GM04503 (cell line): ENCODE measurements around the gene THEM4.
A peak's percentile ranks its signal among the peaks of the same experiment; 100 is the strongest.

Source experiments
- DNase-seq: peaks from one replicate; pipeline ENCODE4 v3.0.0-alpha.2; 2012; ENCODE audit warnings: low read depth

THEM4 gene

DNA sequence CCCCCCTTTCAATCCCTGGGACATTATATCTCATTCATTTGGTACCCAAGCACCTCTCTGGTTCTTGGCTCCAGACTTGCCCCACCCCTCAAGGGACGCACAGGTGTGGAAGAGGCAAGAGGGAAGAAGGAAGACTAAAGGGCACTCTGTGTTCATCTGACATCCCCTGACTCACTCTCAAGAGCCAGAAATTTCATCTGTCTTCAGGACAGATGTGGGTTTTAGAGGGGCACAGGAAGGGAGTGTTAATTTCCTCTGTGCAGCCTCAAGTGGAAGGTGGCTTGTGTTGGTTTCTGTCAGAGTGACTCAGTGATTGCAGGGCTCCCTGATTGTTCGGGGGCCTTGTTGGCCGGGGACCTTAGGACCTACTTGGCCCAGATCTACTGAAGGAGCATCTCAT is 72.1 kb downstream of the THEM4 start:
- no peak for DNase-seq

DNA sequence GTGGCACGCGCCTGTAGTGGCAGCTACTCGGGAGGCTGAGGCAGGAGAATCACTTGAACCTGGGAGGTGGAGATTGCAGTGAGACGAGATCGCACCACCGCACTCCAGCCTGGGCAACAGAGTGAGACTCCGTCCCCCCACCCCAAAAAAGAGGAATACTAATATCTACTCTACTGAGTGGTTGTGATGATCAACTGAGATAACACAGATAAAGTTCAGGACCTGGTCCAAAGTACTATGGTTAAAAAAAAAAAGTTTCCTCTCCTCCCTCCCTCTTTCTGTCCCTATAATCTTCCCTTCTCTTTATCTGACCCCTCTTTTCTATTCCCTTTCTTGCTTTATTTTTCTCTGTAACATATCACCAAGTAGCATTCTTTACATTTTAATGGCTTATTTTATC is 73.7 kb downstream of the THEM4 start:
- no peak for DNase-seq

DNA sequence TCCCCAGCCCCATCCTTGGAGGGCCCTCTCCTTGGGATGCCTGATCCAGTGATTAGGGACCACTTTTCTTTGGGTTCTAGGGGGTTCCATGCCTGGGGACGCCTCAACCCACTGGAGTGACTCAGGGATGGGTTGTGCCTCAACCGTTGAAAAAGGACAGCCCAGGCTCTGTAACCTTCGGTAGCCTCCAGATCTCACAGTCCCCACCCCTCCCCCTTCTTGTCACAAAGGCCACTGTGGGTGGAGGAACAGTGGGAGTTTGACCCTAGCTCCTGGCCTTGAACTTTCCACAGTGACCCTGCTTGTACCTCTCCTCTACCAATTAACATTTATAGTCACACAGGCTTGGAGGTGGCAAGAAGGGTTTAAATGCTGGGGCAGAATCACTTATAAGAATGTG is 75.1 kb downstream of the THEM4 start:
- no peak for DNase-seq

DNA sequence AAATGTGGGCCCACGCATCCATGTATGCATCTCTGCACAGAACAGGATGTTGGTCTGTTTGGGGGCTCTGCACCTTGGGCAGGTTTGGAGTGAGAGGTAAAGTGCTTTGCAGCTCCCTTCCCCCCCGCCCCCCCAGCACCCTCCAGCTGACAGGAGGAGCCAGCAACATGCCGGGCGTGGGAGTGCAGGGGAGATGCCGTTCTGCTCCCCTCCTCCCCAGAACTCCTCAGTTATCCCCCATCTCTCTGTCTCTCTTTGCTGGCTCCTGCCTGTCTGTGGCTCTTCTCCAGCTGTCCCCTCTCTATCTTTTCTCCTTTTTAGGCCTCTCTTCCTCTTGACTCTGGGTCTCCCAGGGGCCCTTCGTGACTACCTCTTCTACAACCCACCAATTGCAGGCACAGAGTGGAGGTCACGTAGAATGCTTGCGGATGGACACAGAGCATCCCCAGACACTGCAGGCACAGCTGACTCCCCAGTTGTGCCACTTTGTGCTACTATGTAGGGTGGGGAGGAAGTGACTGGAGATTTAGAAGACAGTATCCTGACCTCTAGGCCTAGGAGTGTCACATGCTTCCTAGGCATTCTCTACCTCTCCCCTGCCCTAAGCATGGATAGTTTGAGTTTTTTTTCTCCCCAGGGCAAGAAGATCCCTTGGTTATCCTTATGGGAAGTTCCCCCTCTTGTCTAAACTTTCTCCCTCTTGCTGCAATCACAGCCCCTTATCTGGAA is 76.0 kb downstream of the THEM4 start:
- DNase-seq, result no peak

DNA sequence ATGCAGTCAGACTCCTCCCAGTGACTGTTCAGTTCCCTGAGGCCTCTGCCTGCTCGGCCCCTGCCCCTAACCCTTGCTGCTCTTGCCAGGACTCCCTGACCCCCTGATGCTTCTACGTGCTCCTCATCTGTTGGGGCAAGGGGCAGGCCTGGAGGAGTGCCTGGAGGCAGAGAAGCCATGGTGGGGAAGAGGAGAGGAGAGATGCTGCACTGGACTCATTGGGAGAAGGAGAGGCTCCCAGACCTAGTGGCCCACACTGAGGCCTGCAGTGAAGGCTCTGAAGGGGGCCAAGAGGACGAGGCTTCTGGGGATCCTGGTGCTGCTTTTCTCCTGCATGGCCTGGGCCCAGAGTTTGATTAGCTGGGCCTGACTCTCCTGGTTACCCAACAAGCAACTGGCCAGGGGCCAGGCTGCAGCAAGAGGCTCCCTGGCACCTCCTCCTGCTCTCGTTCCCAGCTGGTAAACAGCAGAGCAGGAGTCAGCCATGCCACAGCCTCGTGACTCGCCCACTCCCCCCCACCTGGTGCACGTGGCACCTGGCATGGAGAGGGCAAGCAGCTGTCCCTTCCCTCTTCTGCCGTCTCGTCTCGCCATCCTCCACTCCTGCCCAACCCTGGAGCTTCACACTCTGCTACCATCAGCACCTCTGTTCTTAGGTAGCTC is 76.9 kb downstream of the THEM4 start:
- DNase-seq, result peak; percentile 19

DNA sequence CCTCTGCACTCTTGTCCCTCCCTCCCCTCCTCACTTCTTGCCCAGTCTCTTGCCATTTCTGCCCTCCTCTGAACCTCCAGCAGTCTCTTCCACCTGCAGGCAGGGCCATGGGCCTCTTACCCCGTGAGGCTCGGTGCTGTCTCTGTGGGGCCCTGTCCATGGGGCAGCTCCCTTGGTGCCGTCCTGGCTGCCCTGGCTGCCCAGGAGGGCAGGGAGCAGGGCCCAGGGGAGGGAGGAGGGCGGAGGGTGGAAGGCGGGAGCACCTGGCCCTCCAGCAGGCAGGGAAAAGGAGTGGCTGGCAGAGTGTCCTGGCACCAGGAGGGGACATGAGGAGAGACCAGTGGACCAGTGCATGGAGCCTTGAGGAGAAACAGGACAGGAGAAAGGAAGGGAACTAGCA is 77.7 kb downstream of the THEM4 start, which contains the start of gene RORC:
TSS of gene RORC (minus strand) at position 198 of the 400 bp plus-strand sequence. CDS start at position 160, 38 bp downstream.
- no peak for DNase-seq

DNA sequence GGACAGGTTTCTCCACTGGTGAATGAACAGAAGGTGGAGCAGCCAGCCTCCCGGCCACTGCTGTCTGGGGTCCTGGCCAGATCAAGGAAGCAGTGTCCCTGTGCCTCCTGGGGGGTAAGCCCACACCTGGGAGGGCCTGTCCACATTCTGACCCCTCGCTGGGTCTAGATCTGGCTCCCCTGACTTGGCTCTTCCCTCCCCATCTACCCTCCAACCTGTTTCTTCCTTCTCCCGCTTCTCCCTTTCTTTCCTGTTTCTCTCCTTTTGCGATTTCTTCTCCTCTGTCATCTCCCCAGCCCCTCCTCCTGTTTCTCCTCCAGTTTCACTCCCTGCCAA is 78.1 kb downstream of the THEM4 start:
- DNase-seq, result no peak

DNA sequence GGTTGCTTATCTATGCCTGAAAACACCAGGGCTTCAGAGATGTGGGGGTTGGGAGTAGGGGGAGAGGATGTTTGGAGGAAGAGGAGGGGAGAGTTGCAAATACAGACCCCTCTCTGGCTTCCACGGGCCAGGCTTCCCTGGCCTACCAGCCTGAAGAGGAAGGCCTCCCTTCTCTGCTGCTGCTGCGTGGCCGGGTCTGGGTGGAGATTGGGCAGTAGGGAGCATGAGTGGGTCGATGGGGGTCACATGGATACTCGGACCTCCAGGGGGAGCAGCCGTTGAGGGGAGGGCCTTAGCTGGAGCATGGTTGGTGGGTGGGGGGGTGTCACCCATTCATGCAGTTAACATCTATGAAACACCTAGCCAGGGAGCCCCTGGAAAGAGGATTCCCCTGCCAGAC is 79.3 kb downstream of the THEM4 start:
- no peak for DNase-seq

DNA sequence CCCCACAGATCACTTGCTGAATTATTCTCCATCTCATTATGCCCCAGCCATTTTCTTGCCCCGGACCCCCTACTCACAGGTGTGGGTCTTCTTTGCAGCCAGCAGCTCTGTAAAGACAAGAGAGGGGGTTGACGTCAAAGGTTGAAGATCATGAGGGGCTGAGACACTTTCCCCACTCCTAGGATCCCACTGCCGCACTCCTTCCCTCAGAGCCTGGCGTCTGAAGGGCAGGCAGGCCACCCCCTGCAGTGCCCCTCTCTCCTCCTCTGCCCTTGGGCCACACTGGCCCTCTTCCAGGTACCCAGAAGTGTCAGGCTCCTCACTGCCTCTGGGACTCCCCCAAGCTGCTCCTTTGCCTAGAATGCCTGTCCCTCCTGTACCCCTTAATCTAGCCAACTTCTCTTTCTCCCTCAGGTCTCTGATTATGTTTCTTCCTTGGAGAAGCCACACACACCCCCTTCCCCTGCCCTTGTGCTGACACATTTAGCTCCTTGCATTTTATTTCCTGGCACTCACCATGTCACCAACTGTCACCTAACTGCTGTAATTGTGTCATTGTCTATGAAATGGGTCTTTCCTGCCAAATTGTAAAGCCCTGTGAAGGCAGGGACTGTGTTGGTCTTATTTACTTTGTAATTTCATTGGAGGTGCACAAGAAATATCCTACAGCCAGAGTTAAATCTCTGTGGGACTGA is 79.8 kb downstream of the THEM4 start:
- no peak for DNase-seq

DNA sequence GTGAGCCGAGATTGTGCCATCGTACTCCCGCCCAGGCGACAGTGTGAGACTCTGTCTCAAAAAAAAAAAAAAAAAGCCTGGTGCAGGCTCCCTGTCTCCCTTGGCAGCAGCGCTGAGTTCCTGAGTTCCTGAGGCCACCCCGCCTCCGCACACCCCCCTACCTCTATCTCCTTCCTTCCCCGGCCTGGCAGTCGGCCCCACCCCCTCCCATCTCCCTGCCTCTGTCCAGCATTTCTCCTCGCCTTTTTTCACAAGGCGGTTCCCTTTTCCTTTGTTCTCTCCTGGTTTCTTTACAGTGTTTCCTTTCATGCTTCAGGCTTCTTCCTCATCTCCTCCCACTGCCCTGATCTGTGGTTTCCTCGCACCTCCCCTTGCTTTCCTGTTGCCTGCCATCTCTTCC is 80.4 kb downstream of the THEM4 start:
- no peak for DNase-seq

DNA sequence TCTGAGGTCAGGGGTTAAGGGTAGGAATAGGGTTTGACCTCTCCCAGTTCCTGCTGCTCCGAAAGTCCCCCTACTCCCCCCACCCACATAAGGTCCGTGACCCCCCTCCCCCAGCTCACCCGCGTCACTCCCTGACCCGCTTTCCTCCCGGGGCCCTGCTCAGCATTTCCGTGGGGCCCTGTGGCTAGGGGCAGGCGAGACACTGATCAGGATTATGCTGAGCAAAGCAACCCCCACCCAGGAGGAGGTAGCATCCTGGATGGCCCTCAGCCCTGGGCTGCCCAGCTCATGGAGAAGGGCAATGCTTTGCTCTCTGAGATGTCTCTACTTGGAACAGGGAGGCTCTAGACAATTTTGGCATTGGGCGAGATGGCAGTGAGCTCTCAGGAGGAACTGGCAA is 81.5 kb downstream of the THEM4 start:
- DNase-seq, result no peak

DNA sequence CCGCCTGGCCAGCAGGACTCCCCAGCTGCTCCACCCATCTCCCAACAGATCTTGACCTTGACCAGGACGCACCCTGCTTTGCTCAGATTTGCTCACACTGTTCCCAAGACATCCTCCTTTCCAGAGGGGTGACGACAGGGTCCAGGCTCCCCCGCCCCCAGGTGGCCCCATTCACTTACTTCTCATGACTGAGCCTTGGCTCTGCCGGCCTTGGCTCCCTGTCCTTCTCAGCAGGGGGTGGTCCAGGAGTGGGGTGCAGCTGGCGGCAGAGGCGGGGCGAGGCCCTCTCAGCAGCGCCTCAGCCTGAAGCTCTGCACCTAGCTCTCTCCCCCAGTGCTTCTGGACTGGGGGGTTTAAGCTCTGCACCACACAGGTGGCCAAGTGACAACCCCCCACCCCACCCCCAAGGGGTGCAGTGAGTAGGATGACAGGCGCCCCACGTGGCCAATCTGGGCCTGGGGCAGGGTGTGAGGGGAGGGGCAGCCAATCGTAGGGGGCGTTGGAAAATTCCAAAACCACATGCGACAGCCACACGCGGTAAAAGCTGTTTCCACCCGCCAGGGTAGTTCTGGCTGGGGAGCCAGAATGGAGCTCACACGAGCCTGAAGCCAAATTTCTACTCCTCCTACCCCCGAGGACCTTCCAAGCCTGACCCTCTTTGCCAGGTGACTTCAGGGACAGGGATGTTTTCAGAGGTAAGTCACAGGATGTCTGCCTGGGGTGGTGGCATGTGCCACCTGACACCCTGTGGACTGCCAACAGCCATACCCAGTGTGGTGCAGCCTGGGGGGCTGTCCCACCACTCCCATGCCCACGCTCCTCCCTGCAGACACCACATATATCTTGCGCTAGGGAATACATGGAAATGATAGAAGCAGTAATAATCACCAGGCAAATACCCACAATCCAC is 83.3 kb downstream of the THEM4 start:
- DNase-seq, result no peak

DNA sequence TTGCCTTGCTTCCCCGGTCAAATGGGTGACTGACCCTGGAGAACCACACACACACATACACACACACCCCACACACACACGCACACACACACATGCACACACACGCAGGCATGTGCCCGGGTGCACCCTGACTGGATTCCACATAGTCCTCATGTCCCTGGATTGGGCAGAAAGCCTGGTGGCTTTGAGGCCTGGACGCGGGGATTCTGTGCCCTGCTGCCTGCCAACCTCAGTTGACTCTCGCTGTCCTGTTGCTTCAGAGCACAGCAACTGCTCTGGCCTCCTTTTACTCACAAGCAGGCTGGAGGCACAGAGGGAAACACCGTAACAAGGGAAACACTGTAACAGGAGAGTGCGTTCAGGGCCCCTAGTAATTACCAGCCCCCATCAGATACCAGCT is 84.1 kb downstream of the THEM4 start:
- no peak for DNase-seq
